Lower leg skin (tissue), 4 donors: ENCODE measurements around the gene RAI2. TPM values are rescaled to one million over a fixed set of nuclear protein-coding genes. Genes with fewer than 3 reads are reported as not detected.

ENCODE experiments used
- DNase-seq, 2 donors: peaks; one replicate each; pipeline ENCODE4 v3.0.0-alpha.2; 2019; ENCODE audit warnings: low spot score in 2 of 2
- H3K4me3 ChIP-seq: fragments of 200-600 bp; sonication (generic); 2 replicates; pipeline ENCODE4 v1.5.1; 2017; ENCODE audit warnings: mild to moderate bottlenecking, low read depth; ENCODE audit not compliant: poor library complexity, severe bottlenecking
- CTCF ChIP-seq, 3 donors: fragments of 450-650 bp; IDR thresholded peaks; one replicate each; pipeline ENCODE4 v1.5.1; 2016; ENCODE audit warnings: antibody characterized with exemption in 3 of 3, mild to moderate bottlenecking in 3 of 3, moderate library complexity in 2 of 3
- POLR2A ChIP-seq, 2 donors: fragments of 450-650 bp; IDR thresholded peaks; one replicate each; pipeline ENCODE4 v1.6.1; 2016 to 2017; ENCODE audit warnings: antibody characterized with exemption in 2 of 2, mild to moderate bottlenecking in 1 of 2, moderate library complexity in 1 of 2
- WGBS, 2 donors: methylation state at CpG; one replicate each; pipeline ENCODE4 v1.1.5; 2018; 5-methylcytosine and 5-hydroxymethylcytosine counted together
- intact Hi-C: fragments of 100-400 bp; cut with DNase I; formaldehyde crosslinking; loops from one replicate; pipeline ENCODE4 v1.15.0; 2023; ENCODE audit warnings: low total_unique reads
- total RNA-seq, 4 donors: library from RNA; depleted of rRNA; stranded (reverse); fragments of >200 nt; gene quantifications; one replicate each; pipeline ENCODE4 v1.1.0, GENCODE V29; 2016

RAI2 gene
- total RNA-seq, 4 donors from 2014 or later, result 3.9 to 13.3 (median 8.8) TPM

GRCh38 chrX:17842769-17843525 is 18.2 kb downstream of the RAI2 start:
- no peak for TF ChIP-seq POLR2A (IDR thresholded peaks at IDR 0.05)
- no peak for TF ChIP-seq CTCF (IDR thresholded peaks at IDR 0.05)
- H3K4me3 ChIP-seq, result no peak overlapping the region
- intact Hi-C loops, result no loop called here
- DNase-seq, result no peak
- 44 to 50% methylated on average over 6 of the region's 6 CpGs for WGBS, 2 donors

GRCh38 chrX:17839269-17839668 is 21.8 kb downstream of the RAI2 start:
- intact Hi-C loops, result no loop called here
- H3K4me3 ChIP-seq, result no peak overlapping the region
- 59 to 85% methylated on average over 4 of the region's 4 CpGs for WGBS, 2 donors

GRCh38 chrX:17836830-17837229 is 24.3 kb downstream of the RAI2 start:
- 59 to 93% methylated on average over 3 of the region's 3 CpGs for WGBS, 2 donors
- intact Hi-C loops, result no loop called here
- no peak for DNase-seq
- no peak overlapping the region for H3K4me3 ChIP-seq
- TF ChIP-seq POLR2A (IDR thresholded peaks at IDR 0.05), result no peak
- TF ChIP-seq CTCF (IDR thresholded peaks at IDR 0.05), result no peak

More at GRCh38 chrX:17839269-17839668, 21.8 kb downstream of the RAI2 start:
- TF ChIP-seq CTCF (IDR thresholded peaks at IDR 0.05) (no peak), POLR2A (IDR thresholded peaks at IDR 0.05) (no peak)
- no peak for DNase-seq

- 31 to 36% methylated on average over 2 of the region's 2 CpGs for WGBS, 2 donors
- no peak for DNase-seq
- intact Hi-C loops, result no loop called here
- TF ChIP-seq CTCF (IDR thresholded peaks at IDR 0.05) (no peak), POLR2A (IDR thresholded peaks at IDR 0.05) (no peak)
- no peak overlapping the region for H3K4me3 ChIP-seq
These were observed 27.1 kb downstream of the RAI2 start for GRCh38 chrX:17833954-17834353.

GRCh38 chrX:17831255-17831654 is 29.8 kb downstream of the RAI2 start:
- no peak for DNase-seq
- 44 to 58% methylated on average over 3 of the region's 3 CpGs for WGBS, 2 donors
- H3K4me3 ChIP-seq, result no peak overlapping the region
- TF ChIP-seq CTCF (IDR thresholded peaks at IDR 0.05) (no peak), POLR2A (IDR thresholded peaks at IDR 0.05) (no peak)
- intact Hi-C loops, result no loop called here

- TF ChIP-seq POLR2A (IDR thresholded peaks at IDR 0.05), result no peak
- no peak for TF ChIP-seq CTCF (IDR thresholded peaks at IDR 0.05)
- no peak overlapping the region for H3K4me3 ChIP-seq
- WGBS, 2 donors, result 36 to 46% methylated on average over 1 of the region's 1 CpG
- no peak for DNase-seq
- intact Hi-C loops, result no loop called here
These were observed 30.9 kb downstream of the RAI2 start for GRCh38 chrX:17830211-17830610.
